HG02870 (cell line): ENCODE measurements around the gene SMARCA4.
A peak's percentile ranks its signal among the peaks of the same experiment; 100 is the strongest.
"Not testable (repeated sequence)": the region's sequence is repeated elsewhere in the genome, so short reads cannot be mapped to it uniquely, and the experiment has no call there.

Source experiments
- ATAC-seq: cut with Tn5 transposase; IDR thresholded peaks from one replicate; pipeline ENCODE4 v1.9.1; 2021; ENCODE audit warnings: mild to moderate bottlenecking, moderate library complexity; ENCODE audit not compliant: unreplicated experiment

The SMARCA4 gene

DNA sequence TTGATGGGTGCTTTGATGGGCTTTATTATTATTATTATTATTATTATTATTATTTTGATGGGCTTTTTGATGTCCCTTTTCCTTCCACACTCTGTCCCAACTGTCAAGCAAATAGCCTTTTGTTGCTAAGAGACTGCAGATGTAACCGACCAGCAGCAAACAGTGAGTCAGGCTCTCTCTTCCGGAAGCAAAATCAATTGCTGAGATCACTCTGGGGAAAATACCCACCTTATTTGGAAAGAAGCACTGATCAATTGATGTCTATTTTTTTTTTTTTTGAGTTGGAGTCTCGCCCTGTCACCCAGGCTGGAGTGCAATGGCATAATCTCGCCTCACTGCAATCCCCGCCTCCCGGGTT, 131.3 kb downstream of the SMARCA4 start:
- no peak for ATAC-seq

DNA sequence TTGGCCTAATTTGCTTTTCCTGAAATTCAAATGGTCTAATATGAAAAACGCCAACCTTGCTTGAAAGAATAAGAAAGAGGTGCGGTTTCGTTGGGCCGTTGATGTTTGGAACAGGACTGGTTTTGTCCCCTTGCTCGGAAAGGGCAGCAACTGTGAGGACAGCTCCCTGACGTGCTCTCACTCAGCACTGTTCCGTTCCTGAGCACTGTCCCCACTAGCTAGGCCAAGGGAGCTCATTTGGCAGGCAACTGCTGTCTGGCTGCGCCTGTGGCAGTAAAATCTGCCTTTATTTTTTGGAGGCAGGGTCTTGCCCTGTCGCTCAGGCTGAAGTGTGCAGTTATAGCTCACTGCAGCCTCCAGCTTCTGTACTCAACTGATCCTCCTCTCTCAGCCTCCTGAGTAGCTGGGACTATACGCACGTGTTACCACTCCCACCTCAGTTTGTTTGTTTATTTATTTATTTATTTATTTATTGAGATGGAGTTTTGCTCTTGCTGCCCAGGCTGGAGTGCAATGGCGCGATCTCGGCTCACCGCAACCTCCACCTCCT, 132.9 kb downstream of the SMARCA4 start:
- no peak for ATAC-seq

DNA sequence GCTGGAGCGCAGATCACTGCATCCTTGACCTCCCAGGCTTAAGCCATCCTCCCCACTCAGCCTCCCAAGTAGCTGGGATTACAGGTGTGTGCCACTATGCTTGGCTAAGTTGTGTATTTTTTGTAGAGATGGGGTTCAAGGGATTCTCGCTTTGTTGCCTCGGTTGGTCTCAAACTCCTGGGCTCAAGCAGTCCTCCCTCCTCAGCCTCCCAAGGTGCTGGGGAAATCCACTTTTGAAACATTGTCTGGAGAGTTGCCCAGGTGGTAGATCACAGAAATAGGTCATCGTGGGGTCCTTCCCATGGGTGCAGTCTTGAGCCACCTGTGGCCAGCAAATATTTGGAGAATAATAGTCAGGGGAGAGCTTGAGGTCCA, 133.7 kb downstream of the SMARCA4 start:
- ATAC-seq, result no peak

DNA sequence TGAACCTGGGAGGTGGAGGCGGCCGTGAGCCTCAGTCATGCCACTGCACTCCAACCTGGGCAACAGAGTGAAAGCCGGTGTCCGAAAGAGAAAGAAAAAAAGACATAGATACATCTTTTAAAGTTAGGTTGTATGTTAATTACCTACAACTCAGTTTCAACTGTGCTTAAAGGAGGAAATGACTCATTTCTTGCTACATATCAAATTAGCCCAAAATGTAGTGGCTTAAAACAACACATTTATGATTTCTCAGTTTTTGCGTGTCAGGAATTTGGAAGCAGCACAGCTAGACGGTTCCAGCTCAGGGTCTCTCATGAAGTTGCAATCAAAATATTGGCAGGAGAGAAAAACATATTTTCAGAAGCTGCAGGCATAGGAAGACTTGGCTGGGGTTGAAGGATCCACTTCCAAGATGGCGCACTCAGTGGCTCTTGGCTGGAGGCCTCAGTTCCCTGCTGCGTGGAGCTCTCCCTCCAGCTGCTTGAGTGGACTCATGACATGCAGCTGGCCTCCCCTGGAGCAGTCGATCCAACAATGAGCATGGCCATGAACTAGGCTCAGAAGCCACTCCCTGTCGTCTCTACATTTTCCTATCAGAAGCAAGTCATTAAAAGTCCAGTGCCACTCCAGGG, 135.5 kb downstream of the SMARCA4 start:
- peak; percentile 45 for ATAC-seq

DNA sequence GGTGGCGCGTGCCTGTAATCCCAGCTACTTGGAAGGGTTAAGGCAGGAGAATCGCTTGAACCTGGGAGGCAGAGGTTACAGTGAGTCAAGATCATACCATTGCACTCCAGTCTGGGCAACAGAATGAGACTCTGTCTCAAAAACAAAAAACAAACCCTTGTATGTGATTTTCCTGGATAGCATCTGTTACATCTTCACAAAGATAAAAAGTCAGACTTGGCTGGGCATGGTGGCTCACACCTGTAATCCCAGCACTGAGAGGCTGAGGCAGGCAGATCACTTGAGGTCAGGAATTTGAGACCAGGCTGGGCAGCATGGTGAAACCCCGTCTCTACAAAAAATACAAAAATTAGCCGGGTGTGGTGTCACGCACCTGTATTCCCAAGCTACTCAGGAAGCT, 136.5 kb downstream of the SMARCA4 start:
- not testable (repeated sequence) for ATAC-seq

DNA sequence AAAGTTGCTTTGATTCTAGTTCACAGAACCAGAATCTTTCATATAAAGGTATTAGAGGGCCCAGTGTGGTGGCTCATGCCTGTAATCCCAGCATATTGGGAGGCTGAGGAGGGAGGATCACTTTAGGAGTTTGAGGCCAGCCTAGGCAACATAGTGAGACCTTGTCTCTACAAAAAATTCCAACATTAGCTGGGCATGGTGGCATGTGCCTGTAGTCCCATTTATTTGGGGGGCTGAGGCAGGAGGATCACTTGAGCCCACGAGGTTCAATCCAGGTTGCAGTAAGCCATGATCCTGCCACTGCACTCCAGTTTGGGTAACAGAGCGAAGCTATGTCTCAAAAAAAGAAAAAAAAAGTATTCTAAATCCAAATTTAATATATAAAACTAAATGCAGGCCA, 137.5 kb downstream of the SMARCA4 start:
- no peak for ATAC-seq

DNA sequence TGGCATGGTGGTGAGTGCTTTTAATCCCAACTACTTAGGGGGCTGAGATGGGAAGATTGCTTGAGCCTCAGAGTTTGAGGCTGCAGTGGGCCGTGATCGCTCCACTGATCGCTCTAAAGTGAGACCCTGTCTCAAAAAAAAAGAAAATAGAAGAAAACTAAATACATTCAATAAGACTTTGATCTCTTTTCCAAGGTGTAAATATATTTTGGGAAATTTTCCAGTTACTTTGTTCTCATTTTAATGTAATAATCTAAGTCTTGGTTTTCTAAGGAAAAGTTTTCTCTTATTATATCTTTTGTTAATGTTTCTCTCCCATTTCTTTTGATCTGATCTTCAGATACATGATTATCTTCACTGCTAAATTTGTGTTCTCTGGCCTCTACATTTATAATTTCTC, 138.0 kb downstream of the SMARCA4 start:
- ATAC-seq, result no peak

DNA sequence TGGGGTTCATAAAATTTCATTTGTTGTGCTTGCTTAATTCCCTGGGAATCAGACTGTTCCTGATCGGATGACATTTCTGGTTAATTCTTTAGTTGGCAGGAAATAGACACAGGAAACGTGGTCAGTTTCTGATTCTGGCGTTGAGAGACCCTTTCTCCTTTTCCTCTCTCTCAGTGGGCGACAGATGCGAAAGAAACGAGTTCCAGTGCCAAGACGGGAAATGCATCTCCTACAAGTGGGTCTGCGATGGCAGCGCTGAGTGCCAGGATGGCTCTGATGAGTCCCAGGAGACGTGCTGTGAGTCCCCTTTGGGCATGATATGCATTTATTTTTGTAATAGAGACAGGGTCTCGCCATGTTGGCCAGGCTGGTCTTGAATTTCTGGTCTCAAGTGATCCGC, 139.2 kb downstream of the SMARCA4 start:
- no peak for ATAC-seq

DNA sequence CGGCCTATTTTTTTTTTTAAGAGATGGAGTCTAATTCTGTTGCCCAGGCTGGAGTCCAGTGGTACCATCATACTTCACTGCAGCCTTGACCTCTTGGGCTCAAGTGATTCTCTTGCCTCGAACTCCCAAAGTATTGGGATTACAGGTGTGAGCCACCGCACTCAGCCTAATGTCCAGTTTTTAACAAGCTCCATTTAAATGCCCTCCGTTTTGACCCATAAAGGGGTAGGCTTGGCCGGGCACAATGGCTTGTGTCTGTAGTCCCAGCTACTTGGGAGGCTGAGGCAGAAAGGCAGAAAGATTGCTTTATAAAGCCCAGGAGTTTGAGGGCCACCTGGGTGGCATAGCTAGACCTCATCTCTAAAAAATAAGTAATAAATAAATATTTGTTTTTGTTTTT, 140.2 kb downstream of the SMARCA4 start:
- no peak for ATAC-seq

DNA sequence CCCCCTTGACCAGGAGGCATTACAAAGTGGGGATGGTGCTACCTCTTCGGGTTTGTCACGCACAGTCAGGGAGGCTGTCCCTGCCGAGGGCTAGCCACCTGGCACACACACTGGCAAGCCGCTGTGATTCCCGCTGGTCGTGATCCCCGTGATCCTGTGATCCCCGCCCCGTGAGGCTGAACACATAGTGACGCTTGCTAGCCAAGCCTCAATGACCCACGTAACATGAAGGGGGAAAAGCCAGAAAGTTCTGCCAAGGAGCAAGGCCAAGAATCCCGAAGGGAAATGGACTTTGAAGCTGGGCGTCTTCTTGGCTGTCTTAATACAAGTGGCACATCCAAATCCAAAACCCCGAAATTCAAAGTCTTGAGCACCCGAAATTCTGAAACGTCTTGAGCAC, 142.1 kb downstream of the SMARCA4 start:
- no peak for ATAC-seq

DNA sequence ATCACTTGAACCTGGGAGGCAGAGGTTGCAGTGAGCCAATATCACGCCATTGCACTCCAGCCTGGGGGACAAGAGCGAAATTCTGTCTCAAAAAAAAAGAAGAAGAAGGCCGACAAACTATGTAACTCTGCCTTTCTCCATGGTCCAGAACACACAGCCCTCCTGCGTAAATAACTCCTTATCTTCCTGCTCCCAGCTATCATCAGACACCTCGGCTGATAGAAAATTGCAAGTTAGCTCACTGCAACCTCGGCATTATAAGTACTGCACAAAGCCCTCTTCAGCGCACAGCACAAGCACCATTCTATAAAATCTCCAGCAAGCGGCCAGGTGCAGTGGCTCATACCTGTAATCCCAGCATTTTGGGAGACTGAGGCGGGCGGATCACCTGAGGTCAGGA, 142.8 kb downstream of the SMARCA4 start:
- not testable (repeated sequence) for ATAC-seq

DNA sequence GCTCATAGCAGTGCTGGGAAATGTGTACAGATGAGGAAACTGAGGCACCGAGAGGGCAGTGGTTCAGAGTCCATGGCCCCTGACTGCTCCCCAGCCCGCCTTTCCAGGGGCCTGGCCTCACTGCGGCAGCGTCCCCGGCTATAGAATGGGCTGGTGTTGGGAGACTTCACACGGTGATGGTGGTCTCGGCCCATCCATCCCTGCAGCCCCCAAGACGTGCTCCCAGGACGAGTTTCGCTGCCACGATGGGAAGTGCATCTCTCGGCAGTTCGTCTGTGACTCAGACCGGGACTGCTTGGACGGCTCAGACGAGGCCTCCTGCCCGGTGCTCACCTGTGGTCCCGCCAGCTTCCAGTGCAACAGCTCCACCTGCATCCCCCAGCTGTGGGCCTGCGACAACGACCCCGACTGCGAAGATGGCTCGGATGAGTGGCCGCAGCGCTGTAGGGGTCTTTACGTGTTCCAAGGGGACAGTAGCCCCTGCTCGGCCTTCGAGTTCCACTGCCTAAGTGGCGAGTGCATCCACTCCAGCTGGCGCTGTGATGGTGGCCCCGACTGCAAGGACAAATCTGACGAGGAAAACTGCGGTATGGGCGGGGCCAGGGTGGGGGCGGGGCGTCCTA, 144.3 kb downstream of the SMARCA4 start:
- ATAC-seq, result no peak

DNA sequence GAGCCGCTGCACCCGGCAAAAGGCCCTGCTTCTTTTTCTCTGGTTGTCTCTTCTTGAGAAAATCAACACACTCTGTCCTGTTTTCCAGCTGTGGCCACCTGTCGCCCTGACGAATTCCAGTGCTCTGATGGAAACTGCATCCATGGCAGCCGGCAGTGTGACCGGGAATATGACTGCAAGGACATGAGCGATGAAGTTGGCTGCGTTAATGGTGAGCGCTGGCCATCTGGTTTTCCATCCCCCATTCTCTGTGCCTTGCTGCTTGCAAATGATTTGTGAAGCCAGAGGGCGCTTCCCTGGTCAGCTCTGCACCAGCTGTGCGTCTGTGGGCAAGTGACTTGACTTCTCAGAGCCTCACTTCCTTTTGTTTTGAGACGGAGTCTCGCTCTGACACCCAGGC, 145.6 kb downstream of the SMARCA4 start:
- no peak for ATAC-seq

DNA sequence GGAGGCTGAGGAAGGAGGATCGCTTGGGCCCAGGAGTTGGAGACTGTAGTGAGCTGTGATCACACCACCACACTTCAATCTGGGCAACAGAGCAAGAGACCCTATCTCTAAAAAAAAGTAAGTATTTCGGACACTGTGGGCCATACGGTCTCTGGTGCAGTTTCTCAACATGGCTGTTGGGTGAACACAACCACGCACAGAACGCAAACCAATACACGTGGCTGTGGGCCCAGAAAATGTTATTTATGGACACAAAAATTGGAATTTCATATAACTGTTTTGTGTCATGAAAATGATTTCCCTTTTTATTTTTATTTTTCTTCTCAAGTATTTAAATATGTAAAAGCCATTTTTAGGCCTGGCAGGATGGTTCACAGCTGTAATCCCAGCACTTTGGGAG, 147.9 kb downstream of the SMARCA4 start:
- no peak for ATAC-seq

DNA sequence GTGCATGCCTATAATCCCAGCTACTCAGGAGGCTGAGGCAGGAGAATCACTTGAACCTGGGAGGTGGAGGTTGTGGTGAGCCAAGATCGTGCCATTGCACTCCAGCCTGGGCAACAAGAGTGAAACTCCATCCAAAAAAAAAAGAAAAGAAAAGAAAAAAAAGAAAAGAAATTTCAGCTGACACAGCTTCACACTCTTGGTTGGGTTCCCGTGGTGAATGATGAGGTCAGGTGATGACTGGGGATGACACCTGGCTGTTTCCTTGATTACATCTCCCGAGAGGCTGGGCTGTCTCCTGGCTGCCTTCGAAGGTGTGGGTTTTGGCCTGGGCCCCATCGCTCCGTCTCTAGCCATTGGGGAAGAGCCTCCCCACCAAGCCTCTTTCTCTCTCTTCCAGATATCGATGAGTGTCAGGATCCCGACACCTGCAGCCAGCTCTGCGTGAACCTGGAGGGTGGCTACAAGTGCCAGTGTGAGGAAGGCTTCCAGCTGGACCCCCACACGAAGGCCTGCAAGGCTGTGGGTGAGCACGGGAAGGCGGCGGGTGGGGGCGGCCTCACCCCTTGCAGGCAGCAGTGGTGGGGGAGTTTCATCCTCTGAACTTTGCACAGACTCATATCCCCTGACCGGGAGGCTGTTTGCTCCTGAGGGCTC, 150.4 kb downstream of the SMARCA4 start:
- no peak for ATAC-seq

DNA sequence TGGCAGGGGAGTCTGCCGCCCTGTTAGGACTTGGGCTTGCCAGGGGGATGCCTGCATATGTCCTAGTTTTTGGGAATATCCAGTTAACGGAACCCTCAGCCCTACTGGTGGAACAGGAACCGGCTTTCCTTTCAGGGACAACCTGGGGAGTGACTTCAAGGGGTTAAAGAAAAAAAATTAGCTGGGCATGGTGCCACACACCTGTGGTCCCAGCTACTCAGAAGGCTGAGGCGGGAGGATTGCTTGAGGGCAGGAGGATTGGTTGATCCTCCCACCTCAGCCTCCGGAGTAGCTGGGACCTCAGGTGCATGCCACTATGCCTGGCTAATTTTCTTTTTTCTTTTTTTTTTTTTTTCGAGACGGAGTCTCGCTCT, 150.9 kb downstream of the SMARCA4 start:
- ATAC-seq, result no peak
